ENCODE data around the gene UBE2V1.

Gene UBE2V1

DNA sequence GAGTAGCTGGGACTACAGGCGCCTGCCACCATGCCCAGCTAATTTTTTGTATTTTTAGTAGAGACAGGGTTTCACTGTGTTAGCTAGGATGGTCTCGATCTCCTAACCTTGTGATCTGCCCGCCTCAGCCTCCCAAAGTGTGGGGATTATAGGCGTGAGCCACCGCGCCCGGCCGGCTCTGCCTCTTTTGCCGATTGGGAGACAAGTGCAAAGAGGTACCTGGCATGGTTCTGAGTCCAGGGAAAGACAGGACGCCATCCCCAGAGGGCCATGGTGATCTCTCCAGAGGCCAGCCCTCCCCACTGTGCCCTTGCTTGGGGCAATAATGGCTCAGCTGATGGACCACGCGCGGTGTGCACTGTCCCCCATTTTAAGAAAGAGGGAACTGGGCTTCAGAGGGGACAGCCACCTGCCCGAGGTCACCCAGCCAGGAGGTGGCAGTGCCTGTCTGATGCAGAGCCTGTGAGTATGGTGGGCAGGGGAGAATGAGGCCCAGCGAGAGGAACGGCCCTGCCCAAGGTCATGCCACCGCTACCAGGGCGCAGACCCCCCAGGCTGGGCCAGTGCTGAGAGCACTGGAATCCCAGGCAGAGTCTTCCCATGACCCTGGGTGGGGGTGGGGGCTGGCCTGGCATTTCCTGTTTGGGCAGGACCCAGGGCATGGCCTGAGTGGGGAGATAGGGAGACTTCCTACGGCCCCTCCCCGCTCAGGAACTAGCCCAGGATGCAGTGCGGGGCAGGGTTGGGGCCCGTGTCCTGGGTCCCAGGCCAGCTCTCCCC, 69.2 kb downstream of the UBE2V1 start:
- DNase-seq (ENCODE audit: low read depth in 2 of 2) = no peak

DNA sequence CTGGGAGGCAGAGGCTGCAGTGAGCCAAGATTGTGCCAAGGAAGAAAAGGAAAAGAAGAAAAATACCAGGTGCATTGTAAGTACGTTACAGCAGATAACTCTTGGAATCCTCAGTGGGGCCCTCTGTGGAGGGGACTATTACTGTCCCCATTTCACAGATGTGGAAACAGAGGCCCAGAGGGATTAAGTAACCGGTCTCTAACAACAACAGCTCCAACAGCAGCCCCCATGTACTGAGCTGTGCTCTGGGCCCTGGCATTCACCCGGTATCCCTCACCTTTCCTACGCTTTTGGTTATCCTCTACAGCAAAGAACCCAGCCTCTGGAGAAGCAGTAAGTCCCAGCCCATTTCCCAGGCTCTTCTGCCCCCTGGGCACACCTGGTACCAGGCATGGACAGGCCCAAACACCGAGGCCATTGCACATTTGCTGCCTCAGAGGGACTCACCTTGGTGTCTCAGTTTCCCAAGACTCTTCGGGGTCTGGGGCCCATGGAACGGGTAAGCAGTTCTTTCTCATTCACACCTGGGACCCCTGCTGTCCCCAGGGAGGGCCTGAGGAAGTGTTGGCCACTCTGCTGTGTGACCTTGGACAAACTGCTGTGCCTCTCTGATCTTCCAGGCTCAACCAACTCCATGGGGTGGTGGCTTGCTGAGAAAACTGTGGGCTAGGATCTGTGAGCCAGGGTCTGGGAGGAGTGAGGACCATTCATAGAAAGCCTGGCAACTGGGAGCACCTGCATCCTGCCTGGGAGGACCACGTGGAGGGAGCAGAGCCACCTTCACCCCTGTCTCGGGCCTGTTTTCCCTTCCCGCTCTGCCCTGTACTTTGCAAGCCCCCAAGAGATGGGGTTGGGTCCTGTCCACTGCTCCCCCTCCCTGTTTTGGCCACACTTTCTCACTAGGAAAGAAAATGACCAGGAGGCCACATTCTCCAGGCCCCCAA, 70.3 kb downstream of the UBE2V1 start:
- DNase-seq (ENCODE audit: low read depth in 2 of 2) = no peak

DNA sequence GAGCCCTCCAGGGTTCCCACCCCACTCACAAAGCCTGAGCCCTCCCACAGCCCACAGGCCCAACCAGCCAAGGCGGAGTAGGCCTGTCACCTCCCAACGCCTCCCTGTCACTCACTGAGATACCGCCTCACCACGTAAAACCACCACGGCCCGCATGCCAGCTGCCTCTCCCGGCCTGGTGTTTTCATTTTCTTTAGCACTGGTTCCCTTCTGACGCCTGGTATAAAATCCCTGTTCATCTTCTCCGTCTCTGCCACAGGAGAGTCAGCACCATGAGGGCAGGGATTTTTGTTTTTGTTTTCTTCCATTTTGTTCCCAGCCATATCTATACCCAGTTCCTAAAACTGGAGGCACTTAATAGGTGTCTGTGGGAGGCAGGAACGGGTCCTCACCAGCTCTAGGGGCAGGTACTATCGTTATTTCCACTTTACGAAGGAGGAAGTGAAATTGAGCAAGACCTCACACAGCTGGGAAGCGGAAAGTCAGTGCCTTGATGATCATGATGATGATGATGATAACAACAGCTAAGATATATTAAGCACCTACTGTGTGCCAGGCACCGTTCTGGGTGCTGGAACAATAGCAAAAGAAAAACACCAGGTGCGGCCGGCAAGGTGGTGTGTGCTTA, 71.6 kb downstream of the UBE2V1 start:
- DNase-seq (ENCODE audit: low read depth in 2 of 2) = no peak

DNA sequence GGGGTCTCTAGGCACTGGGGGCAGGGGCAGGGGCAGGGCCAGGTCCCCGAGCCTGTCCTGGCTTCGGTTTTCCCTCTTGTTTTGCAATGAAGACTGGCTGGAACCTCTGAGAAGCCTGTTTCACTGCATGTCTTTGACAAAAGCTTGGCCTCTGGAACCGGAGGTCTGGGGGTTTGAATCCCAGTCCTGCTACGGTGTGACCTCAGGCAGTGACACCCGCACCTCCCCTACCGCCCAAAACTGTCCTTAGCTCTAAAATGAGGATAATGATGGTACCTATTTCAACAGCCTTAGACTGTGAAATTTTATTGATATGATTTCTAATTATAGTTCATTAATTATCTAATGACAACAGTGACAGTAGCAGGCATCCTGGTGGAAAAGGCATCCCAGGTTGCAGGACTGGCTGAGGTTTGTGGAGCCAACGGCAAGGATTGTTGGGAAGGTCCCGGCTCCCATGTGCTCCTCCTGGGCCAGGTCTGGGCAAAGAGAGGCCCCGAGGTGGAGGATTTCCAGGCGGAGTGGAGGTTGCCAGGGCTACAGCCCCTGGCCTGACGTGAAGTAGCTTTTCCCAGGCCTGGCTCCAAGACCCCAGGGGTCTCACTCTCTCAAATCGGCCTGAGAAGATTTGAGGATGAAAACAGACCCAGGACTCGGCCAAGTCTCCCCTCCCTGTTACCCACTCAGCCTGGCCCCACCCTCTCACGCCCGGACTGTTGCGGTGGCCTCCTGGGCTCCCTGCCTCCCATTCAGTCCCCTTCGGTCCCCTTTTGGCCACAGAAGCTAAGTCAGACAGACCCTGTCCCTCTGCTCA, 72.3 kb downstream of the UBE2V1 start:
- no peak for DNase-seq (ENCODE audit: low read depth in 2 of 2)

DNA sequence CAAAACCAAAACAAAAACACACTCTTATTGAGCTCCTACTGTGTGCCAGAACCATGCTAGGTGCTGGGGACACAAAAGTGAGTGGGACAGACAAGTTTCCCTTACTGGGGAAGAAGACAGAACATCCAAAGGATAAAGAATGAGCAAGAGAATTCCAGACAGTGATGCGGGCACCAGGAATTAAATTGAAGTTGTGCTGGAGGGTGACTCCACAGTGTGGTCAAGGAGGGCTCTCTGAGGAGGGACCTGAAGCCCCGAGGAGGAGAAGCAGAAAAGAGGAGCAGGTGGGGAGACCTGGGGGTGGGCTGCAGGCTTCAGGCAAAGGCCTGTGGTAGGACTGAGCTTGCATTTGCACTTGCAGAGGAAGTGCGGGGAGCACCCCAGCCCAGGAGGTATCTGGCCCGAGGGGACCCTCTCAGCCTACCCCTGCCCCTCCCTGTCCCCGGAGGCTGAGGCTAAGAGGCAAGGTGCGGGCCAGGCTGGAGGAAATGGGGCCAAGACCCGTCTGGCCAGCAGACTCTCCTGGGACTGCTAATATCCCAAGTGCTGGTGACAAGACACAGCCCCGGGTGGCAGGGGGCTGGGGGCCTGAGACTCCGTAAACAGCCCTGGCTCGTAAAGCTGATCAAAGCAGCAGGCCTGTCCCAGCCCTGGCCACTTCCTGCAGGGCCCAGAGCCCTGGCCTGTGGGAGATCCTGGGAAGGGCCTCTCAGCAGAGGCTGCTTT, 73.1 kb downstream of the UBE2V1 start:
- no peak for DNase-seq (ENCODE audit: low read depth in 2 of 2)

DNA sequence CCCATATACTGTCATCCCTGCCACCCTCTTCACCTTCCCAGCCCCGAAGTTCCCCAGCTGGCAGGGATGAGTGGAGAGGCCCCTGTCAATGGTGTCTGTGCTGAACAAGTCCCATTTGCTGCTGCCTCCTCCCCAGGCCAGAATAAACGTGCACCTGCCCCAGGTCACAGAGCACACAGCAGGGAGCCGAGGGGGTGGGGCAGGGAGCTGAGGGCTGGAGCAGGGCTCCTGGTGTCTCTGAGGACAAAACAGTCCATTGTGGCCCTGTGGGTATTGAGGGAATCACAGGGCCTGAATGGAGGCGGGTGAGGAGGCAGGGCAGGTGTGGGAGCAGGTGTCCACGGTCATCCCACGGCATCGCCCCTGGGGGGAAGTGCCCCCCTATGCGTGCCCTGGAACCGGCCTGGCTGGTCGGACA, 74.4 kb downstream of the UBE2V1 start:
- DNase-seq (ENCODE audit: low read depth in 2 of 2) = no peak

- no peak for DNase-seq (ENCODE audit: low read depth in 2 of 2)
Measured at GRCh38 chr20:50038169-50038568, 74.8 kb downstream of the UBE2V1 start.

GRCh38 chr20:50037575-50037974, 75.4 kb downstream of the UBE2V1 start:
- no peak for DNase-seq (ENCODE audit: low read depth in 2 of 2)

DNA sequence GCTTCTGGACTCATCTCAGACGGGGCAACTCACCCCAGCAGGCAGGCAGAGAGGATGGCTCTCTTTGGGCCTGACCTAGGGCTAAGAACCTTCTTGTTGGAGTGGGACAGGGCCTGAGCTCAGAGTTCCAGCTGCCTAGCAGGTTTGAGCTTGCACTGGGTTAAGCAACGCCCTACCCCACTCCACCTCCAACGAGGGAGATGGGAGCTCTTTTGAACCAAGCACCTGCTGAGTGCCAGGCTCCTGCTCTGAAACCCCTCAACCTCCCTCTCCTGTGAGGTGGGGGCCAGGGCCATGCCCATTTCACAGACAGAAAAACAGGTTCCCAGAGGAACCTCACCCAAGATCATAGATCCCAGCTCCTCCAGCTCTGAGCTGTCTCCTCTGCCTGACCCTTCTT, 75.8 kb downstream of the UBE2V1 start:
- DNase-seq (ENCODE audit: low read depth in 2 of 2) = no peak

DNA sequence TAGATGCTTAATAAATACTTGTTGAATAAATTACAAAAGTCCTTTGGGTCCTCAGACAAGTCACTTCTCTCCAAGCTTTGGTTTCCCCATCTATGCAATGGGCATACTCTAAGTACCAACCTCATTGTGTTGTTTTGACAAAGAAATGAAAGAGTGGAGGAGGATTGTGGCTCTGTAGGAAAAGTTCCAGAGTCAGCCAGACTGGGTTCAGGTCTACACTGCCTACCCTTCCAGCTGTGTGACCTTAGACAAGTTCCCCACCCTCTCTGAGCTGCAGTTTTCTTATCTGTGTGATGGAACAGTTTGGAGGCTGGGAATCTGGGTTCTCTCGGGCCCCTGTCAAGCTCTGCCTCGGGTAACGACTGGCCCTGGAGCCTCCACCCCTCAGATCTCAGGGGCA, 76.2 kb downstream of the UBE2V1 start:
- DNase-seq (ENCODE audit: low read depth in 2 of 2) = no peak

DNA sequence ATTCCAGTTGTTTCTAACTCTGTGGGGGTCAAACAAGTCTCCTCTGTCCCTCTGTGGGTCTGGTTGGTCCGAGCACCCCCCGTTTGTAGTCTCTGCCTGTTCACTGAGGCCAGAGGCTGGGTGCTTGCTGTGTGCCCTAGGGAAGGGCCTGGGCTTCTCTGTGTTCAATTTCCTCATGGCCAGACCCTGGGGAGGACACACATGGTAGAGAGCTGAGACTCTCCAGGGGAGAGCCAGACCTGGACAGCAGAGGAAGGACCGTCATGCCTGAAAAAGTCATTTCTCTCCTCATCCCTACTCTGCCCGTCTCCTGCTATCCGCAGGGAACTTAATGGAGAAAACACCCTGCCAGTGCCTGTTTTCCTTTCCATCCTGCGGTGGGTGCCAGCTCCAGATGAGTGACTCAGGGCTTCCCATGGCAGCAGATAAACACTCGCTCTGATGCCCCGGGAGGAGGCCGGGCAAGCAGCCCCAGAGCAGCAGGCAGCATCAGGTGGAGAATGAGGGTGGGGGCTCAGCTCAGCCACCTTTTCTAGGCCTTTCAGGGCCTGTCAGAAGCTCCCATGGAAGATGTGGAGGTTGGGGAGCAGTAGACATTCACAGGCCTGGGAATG, 78.3 kb downstream of the UBE2V1 start:
- DNase-seq (ENCODE audit: low read depth in 2 of 2) = no peak

- no peak for DNase-seq (ENCODE audit: low read depth in 2 of 2)
Measured at GRCh38 chr20:50032955-50033666, 79.8 kb downstream of the UBE2V1 start.
